T47D (cell line): ENCODE data around the gene MAIP1.
A peak's percentile ranks its signal among the peaks of the same experiment; 100 is the strongest.

Experiments
- DNase-seq, 2 experiments: peaks; one replicate each; pipeline versions ENCODE4 v3.0.0 to v3.0.0-alpha.2; 2011 to 2012; ENCODE audit warnings: low read depth in 1 of 2, low spot score in 1 of 2
- JUND ChIP-seq: IDR thresholded peaks from 2 replicates; pipeline ENCODE4 v1.6.1; 2012; ENCODE audit warnings: low read depth
- in situ Hi-C: cut with HindIII; loops from 2 replicates; pipeline ENCODE4 v1.10.0; 2016; ENCODE audit warnings: low sequenced_read_pairs, low pct_unique_long_range_greater_than_20kb

The MAIP1 gene

DNA sequence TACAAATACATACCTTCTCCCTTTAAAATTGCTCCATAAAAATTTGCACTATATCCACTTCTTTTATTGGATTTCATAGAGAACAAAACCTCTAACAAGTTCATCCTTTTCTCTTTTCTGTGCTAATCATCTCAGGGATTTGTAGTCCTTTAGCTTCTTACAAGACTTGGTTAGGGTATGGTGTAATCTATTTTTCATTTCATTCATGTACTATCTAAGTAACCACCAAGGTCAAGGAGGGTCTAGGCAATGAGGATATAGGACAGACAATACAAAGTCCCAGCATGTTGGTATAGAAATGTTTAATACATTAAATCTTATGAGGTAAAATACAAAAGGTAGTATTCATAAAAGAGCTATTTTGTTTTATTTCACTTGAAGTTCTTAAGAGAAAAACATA is 26.8 kb upstream of the MAIP1 start:
- in situ Hi-C loops, result no loop called here
- no peak for DNase-seq

DNA sequence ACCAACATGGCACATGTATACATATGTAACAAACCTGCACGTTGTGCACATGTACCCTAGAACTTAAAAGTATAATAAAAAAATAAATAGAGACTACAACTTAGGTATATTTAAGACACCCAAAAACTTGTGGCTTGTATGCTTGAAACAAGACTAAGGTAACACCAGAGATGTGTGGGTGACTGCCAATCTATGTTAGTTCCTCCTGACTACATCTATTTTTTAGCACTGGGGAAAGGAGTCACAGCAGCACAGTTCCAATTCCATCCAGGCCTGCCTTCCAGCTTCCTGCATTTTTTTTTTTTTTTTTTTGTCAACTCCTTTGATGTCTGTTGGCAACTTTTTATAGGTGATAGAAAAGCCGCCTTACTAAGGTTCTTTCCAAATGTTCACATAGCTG is 26.1 kb upstream of the MAIP1 start:
- no peak for DNase-seq
- in situ Hi-C loops, result no loop called here
- no peak for TF ChIP-seq JUND

More for the DNA sequence above, 26.8 kb upstream of the MAIP1 start:
- TF ChIP-seq JUND, result no peak

DNA sequence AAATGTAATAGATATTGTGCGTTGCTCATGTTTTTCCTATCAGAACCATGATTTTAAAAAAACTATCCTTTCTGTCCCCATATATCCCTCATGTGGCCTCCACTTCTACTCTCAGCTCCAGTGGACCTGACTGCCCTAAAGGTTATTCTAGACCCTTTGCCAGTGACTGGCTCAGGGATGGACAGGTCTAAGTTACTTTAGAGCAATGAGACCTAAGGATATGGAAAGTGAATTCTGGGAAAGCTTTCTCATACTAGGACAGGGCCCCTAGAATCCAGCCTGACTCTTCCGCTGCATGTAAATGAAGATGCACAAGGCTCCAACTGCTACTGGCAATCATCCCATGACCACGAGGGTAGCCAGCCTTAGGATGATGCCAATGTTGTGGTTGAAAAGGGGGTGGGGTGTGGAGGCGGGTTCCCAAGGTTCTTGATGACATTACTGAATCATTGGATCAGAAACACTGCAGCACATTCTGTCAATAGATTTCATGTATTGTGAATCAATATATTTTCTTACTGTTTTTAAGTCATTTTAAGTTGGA is 23.0 kb upstream of the MAIP1 start:
- in situ Hi-C loops, result no loop called here
- no peak for DNase-seq
- TF ChIP-seq JUND, result no peak

DNA sequence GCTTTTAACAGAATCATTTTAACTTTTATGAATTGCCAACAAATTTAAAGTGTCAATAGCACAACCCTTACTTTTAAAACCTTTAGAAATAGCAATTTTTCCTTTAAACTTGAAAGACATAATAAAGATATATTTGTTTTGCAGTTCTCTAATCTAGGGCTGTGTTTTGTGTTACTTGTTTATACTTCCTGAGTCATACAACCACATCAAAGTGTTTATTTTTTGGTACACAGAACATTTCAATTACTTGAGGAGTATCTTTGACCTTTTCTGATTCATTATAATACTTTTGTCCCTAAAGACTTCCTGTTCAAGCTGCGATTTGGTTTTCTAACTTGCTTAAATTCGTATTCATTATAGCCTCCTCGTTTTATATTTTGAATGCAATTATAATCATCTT is 21.9 kb upstream of the MAIP1 start:
- DNase-seq, result no peak
- TF ChIP-seq JUND, result no peak
- in situ Hi-C loops, result no loop called here

DNA sequence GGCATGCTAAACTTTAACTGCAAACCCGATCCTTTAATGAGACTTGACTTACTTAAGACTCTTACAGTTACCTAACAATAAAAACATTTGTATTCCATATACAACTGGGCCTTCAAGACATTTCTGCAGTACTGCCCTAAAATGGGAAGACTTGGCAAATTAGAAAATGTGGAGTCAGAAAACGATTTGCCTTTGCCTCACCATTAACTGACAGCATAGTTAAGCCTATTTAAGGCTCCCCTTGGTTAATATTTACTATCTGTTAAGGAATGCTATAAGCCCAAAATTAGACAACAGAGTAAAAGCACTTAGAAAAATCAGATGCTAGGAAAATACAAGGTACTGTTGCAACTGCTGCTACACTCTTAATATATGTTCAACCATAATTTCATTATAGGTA is 18.8 kb upstream of the MAIP1 start:
- no peak for DNase-seq
- TF ChIP-seq JUND, result no peak
- in situ Hi-C loops, result no loop called here

DNA sequence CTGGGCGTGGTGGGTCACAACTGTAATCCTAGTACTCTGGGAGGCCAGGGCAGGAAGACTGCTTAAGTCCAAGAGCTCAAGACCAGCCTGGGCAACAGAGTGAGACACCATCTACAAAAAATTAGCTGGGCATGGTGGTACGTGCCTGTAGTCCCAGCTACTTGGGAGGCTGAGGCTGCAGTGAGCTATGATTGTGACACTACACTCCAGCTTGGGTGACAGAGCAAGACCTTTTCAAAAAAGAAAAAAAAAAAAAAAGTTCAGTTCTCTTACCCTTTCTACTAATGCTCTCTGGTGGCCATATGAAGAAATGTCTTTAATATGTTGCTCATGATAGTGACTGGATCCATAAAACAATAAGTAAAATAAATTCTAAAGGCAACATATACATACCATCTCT is 15.0 kb upstream of the MAIP1 start:
- no peak for TF ChIP-seq JUND
- peak in 1 of 2 experiments; percentile 27 for DNase-seq
- in situ Hi-C loops, result no loop called here

DNA sequence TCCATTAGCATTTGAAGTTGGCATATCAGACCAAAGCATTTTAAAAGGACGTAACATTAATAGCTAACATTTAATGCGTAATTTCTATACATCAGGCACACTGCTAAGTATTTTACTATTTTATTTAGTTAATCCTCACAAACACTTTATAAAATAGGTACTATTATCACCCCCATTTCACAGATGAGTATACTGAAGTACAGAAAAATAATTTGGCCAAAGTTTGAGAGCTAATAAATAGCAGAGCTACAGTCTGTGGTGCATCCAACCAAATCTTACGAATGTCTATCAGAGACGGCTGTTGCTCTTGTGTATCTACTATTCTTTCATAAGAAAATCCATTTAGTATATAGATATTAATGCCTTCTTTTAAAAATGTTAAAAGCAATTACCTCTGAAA is 12.0 kb upstream of the MAIP1 start:
- no peak for TF ChIP-seq JUND
- DNase-seq, result no peak
- in situ Hi-C loops, result no loop called here

DNA sequence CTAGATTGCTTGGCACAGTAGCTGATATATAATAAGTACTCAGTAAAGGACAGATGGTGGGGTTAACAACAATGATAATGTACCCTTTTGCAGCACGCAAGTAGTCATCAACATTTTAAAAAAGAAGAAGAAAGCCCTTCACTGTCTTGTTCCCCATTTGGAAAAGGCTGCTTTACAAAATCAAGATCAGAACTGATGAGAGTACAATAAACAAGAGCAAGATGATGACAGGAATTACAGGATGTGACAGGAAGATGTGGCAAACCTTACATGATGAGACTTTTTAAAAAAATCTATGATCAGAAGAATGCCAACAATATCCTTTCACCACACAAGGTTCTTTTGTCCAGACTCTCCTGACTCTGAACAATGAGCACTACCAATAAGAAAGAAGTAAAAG is 9.2 kb upstream of the MAIP1 start:
- TF ChIP-seq JUND, result no peak
- in situ Hi-C loops, result no loop called here
- no peak for DNase-seq

DNA sequence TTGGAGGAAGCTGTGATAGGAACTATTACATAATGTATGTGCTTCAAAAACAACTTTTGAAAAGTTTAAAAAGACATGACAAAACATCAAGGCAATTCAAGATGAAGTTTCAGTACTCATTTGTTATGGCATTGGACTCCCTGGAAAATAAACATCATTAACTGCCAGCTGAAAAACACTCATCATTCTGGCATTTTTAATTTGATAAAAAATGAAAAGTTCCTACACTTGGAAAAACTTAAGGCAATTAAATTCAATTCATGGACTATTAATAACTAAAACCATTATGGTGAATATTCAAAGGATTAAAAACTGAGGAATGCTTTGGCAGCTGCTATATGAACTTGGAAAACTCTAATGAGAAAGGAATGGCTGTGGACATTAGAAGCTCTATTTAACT is 8.5 kb upstream of the MAIP1 start:
- DNase-seq, result no peak
- in situ Hi-C loops, result no loop called here
- TF ChIP-seq JUND, result no peak

DNA sequence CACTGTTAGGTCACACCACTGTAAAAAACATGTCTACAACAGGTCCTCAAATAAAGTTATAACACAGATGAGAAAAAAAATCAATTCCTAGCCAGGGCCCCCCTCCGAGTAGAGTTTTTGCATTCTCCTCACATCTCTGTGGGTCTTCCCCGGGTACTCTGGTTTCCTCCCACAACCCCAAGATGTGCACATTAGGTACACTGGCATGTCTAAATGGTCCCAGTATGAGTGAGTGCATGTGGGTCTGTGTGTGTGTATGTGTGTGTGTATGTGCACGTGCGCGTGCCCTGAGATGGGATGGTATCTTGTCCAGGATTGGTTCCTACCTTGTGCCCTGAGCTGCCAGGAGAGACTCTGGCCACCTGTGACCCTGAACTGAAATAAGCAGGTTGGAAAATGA is 5.0 kb upstream of the MAIP1 start:
- TF ChIP-seq JUND, result no peak
- in situ Hi-C loops, result no loop called here
- DNase-seq, result no peak

DNA sequence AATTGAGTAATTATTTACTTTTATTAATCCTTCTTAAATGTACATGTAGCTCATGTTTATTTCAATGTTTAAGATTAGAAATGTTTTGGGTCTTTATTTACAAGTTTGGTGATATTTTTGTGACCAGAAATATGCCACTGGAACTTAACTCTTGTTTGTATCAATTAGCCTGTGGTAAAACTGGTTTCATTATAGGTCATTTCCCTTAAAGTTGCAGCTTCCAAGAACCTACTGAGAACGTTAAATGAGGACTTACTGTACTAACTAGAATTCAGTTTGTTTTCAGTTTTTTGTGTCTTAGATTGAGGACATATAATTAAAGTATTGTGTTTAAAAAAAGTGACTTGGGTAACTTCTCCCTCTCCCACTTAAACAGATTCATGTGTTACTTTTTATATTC is 4.4 kb upstream of the MAIP1 start:
- in situ Hi-C loops, result no loop called here
- no peak for TF ChIP-seq JUND

DNA sequence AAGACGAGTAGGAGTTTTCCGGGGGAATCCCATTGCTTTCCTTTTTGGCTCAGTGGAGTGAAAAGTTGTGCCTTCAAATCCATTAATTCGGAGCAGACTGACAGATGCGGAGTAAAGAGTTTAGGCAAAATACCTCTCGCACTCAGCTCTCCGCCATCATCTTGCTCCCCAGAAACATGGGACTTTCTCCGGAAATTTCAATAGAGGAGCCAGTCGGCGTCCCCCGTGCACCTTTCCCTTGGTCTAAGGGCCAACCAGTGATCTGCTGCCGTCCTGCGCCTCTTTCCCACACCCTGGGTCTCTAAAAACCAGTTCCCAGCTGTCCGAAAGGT is 409 bp upstream of the MAIP1 start:
- in situ Hi-C loops, result no loop called here
- DNase-seq, result no peak
- TF ChIP-seq JUND, result no peak

More for the DNA sequence above, 4.4 kb upstream of the MAIP1 start:
- DNase-seq, result no peak

DNA sequence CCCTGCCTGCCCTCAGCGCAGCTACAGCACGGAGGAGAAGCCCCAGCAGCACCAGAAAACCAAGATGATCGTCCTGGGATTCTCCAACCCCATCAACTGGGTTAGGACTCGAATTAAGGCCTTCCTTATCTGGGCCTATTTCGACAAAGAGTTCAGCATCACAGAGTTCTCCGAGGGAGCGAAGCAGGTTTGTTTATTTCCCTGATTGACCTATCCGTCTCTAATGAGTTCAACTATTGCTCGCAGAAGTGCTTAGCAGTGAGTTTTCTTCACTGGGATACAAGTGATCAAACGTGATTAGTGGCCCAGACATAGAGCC is 639 bp downstream of the MAIP1 start:
- peak in 1 of 2 experiments; percentile 20 for DNase-seq
- in situ Hi-C loops, result no loop called here
- TF ChIP-seq JUND, result no peak

DNA sequence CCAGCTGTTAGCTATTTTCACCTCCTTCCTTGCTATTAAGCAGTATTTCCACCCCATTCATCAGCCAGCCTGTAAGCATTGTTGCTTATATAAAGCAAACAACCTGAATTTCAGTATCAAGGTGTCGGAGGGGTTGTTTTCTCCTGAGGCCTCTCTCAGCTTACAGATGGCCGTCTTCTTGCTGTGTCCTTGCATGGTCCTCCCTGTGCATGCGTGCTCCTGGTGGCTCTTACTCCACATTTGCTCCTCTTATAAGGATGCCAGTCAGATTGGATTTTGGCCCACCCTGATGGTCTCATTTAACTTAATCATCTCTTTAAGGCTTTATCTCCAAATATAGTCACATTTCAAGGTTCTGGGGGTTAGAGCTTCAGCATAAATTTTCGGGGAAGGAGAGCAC is 2.6 kb downstream of the MAIP1 start:
- no peak for DNase-seq
- in situ Hi-C loops, result no loop called here
- no peak for TF ChIP-seq JUND

DNA sequence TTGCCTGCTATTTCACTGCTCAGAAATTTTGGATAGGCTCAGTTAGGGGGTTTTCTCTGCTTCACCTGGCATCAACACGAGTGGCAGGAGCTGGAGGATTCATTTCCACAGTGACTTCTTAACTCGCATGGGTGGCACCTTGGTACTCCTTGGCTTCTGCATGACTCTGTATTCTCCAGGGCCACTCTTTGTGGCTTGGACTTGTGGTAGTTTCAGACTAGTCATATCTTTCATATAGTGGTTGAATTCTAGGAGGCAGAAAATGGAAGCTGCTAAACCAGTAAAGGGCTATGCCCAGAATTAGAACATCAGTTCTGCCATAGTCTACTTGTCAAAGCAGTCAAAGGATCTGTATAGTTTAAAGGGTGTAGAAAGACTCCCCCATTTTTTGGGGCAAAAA is 6.8 kb downstream of the MAIP1 start:
- no peak for TF ChIP-seq JUND
- no peak for DNase-seq
- in situ Hi-C loops, result no loop called here
